NK-92 (cell line): Measurements from ENCODE around the gene ZBTB42.
"Not testable (repeated sequence)": the region's sequence is repeated elsewhere in the genome, so short reads cannot be mapped to it uniquely, and the experiment has no call there.

Experiments used
- DNase-seq: peaks from one replicate; lab custom pipeline; 2025; ENCODE audit not compliant: unreplicated experiment; lab: John Stamatoyannopoulos, UW

The ZBTB42 gene

DNA sequence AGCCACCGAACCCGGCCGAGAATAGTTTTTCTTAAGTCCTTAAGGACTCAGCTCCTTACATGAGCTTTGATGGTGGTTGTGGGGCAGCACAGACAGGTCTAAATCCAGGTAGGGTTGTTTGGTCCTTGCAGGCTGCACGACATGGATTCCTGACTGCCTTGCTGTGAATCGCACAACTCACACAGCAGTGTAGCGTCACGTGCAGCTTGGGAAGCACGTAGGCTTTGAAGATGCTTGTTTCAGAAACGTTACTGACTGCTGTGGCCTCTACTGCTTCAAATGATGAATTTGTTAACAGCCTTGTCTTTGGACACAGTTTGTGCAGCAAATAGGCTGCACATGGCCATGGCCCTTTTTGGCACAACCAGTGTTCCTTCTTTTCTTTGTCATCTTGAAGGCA, 29.9 kb downstream of the ZBTB42 start:
- no peak for DNase-seq

DNA sequence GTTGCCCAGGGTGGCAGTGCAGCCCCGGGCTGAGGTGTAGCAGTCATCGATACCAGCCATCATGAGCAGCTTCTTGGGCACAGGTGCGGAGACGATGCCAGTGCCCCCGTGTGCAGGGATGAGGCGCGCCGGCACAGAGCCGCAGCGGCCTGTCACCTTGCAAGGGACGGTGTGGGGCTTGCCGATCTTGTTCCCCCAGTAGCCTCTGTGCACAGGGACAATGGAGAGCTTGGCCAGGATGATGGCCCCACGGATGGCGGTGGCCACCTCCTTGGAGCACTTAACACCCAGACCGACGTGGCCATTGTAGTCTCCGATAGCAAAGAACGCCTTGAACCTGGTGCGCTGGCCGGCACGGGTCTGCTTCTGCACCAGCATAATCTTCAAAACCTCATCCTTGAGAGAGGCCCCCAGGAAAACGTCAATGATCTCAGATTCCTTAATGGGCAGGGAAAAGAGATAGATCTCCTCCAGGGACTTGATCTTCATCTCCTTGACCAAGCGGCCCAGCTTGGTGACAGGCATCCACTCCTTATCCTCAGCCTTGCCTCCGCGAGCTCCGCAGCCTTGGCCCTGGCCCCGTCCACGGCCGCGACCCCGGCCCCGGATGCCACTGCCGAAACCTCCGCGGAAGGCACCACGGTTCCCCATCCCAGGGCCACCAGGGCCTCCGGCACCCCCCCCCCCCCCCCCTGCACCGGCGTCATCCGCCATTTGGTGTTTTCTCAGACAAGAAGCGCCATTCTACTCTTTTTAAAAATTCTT, 35.5 kb downstream of the ZBTB42 start:
- not testable (repeated sequence) for DNase-seq

DNA sequence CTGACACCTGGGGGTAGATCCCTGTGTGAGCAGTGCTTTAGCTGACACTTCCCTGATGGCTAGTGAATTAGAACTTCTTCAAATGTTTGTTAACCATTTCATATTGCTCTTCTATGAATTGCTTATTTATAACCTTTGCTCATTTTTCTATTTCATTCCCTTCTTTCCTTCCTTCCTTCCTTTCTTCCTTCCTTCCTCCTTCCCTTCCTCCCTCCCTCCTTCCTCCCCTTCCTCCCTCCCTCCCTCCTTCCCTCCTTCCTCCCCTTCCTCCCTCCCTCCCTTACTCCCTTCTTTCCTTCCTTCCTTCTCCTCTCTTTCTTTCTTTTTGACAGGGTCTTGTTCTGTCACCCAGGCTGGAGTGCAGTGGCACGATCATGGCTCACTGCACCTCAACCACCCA, 40.8 kb downstream of the ZBTB42 start:
- DNase-seq: no peak

DNA sequence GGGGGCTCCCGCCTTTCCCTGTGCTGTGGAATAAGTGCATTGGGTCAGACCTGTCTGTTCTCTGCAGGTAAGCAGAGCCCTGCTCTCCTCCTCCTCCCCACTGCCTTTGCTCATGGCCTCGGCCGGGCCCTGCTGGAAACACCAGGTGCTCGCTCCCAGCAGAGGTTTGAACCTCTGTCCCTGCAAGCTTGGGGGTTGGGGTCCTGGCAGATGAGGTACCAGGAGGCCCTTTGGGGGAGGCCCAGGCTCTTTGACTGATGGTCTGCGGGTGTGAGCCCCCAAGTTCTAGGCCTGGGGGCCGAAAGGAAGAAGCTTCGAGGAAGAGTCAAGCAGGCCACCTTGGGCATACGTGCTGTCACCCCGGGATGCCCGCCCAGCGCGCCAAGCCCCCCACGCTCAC, 42.1 kb downstream of the ZBTB42 start:
- DNase-seq: no peak

DNA sequence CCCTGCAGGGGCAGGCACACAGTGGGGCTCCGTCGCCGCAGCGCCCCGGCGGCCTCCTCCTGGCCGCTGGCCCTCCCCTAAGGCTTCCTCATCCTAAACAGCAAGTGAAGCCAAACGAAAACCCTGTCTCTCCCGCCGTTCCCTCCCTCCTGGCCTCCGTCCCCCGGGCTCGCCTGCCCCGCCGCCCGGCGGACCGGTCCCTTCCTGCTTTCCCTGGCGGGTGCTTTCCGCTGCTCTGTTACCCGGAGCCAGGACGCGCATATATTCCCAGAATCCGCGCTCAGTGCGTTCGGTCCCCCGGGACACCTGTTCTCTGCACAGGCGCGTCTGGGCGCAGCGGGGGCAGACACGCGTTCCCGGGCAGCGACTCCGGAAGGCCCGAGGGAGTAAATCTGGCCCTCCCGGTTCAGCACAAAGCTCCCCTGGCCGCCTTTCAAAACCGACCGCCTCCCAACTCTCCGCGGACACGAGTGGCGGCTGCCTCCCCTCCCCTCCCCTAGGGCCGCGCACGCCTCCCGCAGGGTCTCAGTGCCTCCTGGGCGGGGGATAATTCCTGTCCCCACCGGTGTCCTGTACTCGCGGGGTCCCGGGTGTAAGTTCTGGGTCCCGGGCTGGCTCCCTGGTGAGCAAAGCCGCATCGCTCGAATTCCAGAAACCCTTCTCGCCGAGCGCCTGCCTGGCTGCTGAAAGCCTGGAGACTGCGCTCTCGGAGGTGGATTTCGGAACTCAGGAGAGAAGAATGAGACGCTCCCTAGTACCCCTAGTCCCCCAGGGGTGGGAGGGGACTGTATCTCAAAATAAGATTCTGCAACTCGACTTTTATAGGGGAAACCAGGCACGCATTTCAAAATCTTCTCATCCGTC, 42.8 kb downstream of the ZBTB42 start:
- DNase-seq: no peak

DNA sequence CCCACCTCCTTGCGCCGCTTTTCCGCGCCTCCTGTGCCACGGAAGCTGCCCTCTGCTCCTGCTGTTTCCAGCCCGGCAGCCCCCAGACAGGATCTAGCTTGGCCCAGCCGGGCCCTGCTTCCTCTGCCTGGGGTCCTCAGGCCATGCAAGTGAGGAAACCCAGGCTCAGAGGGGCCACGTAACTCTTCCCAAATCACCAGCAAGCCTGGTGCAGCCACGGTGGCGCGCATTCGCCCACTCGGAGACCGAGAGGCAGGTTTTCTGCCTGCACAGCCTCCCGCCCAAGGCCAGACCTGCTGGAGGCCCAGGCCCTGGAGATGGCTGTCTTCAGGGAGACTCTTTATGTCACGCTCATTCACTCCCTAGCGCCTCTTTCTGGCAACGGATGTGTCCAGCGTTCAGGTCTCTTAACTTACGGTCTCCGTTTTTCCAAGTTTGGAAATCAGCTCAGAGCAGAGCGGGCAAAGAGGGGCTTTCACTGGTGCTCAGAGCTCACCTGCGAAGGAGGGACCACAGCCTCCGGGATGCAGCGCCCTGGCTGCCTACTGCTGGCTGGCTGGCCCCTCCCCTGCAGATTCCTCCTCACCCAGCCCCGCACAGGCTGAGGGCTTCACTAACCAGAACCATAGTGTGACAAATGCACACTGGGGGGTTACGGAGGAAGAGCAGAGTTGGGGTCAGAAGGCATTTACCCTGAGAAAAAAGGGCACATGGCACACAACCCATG, 43.6 kb downstream of the ZBTB42 start:
- DNase-seq: no peak

DNA sequence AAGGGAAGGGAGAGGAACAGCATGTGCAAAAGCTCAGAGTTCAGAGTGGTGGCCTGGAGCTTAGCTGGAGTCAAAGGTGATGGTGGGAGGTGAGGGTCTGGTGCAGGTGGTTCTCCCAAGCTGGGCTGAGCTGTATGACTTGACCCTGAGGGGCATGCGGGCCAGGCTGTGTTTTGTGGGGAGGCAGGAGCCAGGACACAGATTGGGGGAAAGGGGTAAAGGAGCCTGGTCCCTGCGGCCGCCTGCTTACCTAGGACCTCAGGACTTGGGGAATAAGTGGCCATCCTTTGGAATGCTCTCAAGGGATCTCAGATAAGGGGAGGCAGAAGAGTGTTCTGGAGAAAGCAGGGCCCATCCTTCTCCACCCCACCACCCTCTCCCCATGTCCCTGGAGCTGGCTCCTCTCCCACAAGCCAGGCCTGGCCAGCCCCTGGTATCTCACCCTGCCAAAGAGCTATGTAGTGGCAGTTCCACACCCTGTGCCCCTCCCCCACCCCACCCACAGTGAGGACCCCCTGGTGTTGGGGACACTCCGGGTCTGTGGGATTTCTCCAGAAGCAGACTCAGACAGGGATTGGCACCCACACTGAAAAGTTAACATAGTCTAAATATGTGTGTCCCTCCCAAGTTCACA, 44.2 kb downstream of the ZBTB42 start:
- DNase-seq: no peak

DNA sequence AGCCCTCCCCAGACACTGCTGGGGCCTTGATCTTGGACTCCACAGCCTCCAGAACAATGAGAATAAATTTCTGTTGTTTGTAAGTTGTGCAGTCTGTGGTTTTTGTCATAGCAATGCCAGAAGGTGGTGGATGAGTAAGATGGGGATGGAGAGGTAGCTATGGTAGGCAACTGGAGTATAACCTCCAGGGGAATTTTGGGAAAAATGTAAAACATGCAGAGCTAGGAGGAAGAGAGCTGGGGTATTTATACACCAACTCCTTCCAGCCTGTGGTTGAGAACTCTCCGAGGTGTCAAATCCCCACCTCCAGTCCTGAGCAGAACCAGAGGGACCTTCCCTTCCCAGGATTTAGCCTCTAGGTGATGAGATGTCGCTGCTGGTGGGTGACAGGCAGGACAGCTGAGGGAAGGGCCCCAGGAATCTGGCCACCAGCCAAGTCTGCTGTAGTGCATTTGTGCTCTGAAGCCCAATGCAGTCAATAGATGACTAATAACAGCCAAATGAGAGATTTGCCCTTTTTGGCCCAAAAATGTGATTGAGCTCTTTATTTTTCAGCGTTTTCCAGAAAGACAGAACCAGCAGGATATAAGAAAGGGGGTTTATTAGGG, 45.0 kb downstream of the ZBTB42 start:
- DNase-seq: no peak

DNA sequence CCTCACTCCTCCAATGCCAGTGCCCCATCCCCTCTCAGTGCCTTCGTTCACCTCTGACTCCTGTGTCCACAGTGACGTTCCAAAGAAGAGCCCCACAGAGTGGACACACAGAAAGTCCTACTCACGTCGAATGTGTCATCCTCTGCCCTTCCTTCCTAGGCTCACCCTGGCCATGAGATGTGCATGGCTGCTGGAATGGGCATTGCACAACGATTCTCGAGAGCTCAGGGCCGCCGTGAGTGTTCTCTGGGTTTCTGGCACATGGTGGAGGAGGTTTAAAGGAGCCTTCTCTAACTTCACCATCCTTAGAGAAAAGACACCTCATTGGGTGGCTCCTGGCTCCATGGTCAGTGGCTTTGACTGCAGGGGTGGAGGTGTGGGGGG, 51.4 kb downstream of the ZBTB42 start:
- DNase-seq: no peak
